SK-N-MC (cell line): Measurements from ENCODE around the gene KCNH4.
"Not testable (repeated sequence)": the region's sequence is repeated elsewhere in the genome, so short reads cannot be mapped to it uniquely, and the experiment has no call there.

Experiments
- DNase-seq: peaks from one replicate; pipeline ENCODE4 v3.0.0-alpha.2; 2011; ENCODE audit warnings: low read depth, low spot score
- H3K27ac ChIP-seq: fragments of 200-600 bp; sonication (generic); 2 replicates; pipeline ENCODE4 v1.5.1; 2016; ENCODE audit warnings: mixed run types
- H3K36me3 ChIP-seq: fragments of 200-600 bp; sonication (generic); 2 replicates; pipeline ENCODE4 v1.6.1; 2017; ENCODE audit warnings: antibody characterized with exemption, low read length, mixed read lengths; ENCODE audit not compliant: insufficient read depth
- H3K4me3 ChIP-seq: fragments of 200-600 bp; sonication (generic); 2 replicates; pipeline ENCODE4 v1.5.1; 2016
- H3K9ac ChIP-seq: fragments of 200-600 bp; sonication (generic); 2 replicates; pipeline ENCODE4 v1.8.0; 2017; ENCODE audit warnings: mixed run types, mixed read lengths; ENCODE audit not compliant: insufficient read length
- H3K9me3 ChIP-seq: fragments of 200-600 bp; sonication (generic); 2 replicates; pipeline ENCODE4 v1.6.1; 2017; ENCODE audit warnings: low read depth, mild to moderate bottlenecking, antibody characterized with exemption, low read length, moderate library complexity, mixed read lengths
- EZH2 ChIP-seq: fragments of 200-600 bp; sonication (generic); IDR thresholded peaks from one replicate; pipeline ENCODE4 v1.6.1; 2017; ENCODE audit warnings: antibody characterized with exemption
- FOXP2 ChIP-seq: optimal IDR thresholded peaks from 2 replicates; pipeline ENCODE3; 2011; ENCODE audit warnings: mild to moderate bottlenecking, moderate library complexity; ENCODE audit not compliant: insufficient read depth; ENCODE audit errors: extremely low read length, control extremely low read depth
- POLR2AphosphoS5 ChIP-seq: IDR thresholded peaks from 2 replicates; pipeline ENCODE4 v1.6.1; 2012; ENCODE audit warnings: mild to moderate bottlenecking, low read depth, low read length, borderline replicate concordance

The KCNH4 gene

DNA sequence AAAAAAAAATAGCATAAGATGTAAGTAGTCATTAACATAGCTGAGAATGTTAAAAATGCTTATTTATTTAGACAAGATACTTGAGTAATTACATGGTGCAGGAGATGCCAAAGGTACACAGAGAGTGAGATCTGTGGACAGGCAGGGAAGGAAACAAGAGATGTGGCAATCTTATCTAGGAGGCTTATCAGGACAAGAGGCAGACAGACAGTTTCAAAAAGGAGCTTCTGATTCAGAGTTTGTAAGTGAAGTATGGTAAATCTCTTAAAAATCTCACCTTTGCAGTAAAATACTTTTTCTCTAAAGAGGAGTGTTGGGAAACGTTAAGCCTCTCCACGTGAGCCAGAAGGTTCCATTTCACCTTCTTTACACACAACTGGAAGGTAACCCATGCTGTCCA is 33.2 kb upstream of the KCNH4 start:
- peaks cover 15% of the 10 kb centered on the region for H3K36me3 ChIP-seq

DNA sequence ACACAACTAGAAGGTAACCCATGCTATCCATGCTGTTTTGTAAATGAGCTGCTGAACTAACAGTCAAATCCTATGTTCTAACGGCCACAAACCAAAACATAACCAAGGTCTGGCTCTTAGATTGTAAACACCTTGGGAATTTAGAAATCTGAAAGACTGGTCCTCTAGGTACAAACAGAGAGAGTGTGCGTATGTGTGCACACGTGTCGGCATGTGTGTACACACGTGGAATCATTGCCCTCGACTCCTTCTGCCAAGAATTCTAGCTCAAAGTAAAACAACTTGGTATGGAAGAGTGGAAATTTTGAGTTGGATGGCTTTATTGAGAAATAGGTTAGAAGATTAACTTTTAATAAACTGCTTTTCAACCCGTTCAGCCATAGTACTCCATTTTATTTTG is 31.4 kb upstream of the KCNH4 start:
- no peak overlapping the region for H3K4me3 ChIP-seq
- H3K27ac ChIP-seq: no peak overlapping the region
- no peak for DNase-seq
- H3K9ac ChIP-seq: no peak overlapping the region
- H3K36me3 ChIP-seq: peaks cover 16% of the 10 kb centered on the region
- H3K9me3 ChIP-seq: no peaks in the 10 kb centered on the region
- TF ChIP-seq EZH2 (no peak), FOXP2 (no peak), POLR2AphosphoS5 (no peak)

More for the DNA sequence above, 33.2 kb upstream of the KCNH4 start:
- TF ChIP-seq EZH2 (no peak), FOXP2 (no peak), POLR2AphosphoS5 (no peak)
- H3K9me3 ChIP-seq: no peaks in the 10 kb centered on the region
- H3K27ac ChIP-seq: no peak overlapping the region
- H3K9ac ChIP-seq: no peak overlapping the region
- DNase-seq: no peak
- no peak overlapping the region for H3K4me3 ChIP-seq

DNA sequence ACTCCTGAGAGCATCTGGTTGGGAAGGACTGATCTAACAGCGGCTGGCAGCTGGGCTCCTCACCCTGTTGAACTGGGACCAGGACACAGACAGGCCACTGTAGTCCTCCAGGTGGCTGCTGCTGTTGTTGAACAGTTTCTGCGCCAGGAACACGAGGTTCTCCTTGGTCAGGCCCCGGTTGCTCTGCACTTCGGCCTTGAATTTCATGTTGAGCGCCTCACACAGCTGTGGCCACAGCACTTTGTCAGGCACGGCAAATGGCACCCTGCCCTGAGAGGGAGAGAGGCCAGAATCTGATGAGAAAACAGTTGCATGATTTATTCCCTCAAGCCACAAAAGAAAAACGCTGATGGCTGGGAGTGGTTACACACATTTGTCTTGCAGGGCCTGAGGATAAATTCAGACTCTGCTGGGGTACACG is 31.0 kb upstream of the KCNH4 start:
- DNase-seq, H3K4me3 ChIP-seq, H3K9me3 ChIP-seq, H3K9ac ChIP-seq, H3K27ac ChIP-seq: not testable (repeated sequence)
- H3K36me3 ChIP-seq: peaks cover 19% of the 10 kb centered on the region

DNA sequence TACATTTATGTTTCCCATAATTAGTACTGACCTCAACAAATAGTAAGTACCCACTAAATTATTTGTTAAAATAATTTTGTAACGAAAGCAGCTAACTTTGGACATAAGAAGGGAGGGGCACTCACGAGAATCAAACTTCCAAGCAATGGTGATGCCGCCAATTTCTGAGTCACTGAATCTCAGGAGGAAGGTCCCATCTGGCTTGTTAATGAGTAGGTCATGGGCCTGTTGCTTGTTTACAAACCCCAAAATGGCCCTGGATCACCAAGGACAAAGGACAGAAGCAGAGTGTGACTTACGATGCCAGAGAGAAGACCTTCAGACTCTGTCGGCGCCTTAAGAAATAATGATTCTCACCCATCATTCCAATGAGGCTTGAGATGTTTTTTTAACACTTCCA is 29.1 kb upstream of the KCNH4 start:
- Histone ChIP-seq H3K9me3 (no peaks in the 10 kb centered on the region), H3K36me3 (peaks cover 19% of the 10 kb centered on the region), H3K27ac (no peak overlapping the region), H3K4me3 (no peak overlapping the region), H3K9ac (no peak overlapping the region)
- no peak for TF ChIP-seq POLR2AphosphoS5
- no peak for TF ChIP-seq FOXP2
- TF ChIP-seq EZH2: no peak
- DNase-seq: no peak

DNA sequence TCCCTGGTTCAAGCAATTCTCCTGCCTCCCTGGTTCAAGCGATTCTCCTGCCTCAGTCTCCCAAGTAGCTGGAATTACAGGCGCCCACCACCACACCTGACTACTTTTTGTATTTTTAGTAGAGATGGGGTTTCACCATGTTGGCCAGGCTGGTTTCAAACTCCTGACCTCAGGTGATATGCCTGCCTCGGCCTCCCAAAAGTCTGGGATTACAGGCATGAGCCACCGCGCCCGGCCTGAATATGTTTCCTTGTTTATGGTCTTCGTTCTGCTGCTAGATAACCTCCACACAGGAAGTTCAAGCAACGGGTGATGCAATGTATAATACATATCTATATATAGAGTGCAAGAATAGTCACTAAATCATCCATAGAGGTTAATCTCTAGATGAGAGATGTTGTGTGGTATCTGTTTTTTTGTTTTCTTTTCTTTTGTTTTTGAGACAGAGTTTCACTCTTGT is 25.2 kb upstream of the KCNH4 start:
- DNase-seq: not testable (repeated sequence)

DNA sequence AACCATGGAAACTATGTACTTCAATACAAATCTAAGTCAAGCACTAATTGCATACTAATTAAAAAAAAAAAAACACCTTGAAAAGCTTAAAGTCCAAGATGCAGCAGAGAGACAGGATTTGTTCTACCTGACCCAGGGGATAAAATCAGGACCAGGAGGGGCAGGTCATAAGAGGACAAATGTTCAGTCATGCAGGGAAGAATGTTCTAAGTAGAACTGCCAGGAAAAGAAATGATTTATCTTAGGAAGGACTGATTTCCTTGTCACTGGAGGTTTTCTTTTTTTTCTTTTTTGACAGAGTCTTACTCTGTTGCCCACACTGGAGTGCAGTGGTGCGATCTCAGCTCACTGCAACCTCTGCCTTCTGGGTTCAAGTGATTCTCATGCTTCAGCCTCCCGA is 22.4 kb upstream of the KCNH4 start:
- 0 out of 2 replicates have a peak, but pooled peaks cover 4% of the 10 kb centered on the region for H3K36me3 ChIP-seq
- TF ChIP-seq FOXP2: no peak
- TF ChIP-seq POLR2AphosphoS5: no peak
- no peak for TF ChIP-seq EZH2
- DNase-seq: no peak
- no peak overlapping the region for H3K27ac ChIP-seq
- H3K9ac ChIP-seq: no peak overlapping the region
- H3K4me3 ChIP-seq: no peak overlapping the region
- no peaks in the 10 kb centered on the region for H3K9me3 ChIP-seq

More for the DNA sequence above, 25.2 kb upstream of the KCNH4 start:
- H3K4me3 ChIP-seq, H3K27ac ChIP-seq, H3K9me3 ChIP-seq, H3K9ac ChIP-seq: not testable (repeated sequence)
- peaks cover 19% of the 10 kb centered on the region for H3K36me3 ChIP-seq

DNA sequence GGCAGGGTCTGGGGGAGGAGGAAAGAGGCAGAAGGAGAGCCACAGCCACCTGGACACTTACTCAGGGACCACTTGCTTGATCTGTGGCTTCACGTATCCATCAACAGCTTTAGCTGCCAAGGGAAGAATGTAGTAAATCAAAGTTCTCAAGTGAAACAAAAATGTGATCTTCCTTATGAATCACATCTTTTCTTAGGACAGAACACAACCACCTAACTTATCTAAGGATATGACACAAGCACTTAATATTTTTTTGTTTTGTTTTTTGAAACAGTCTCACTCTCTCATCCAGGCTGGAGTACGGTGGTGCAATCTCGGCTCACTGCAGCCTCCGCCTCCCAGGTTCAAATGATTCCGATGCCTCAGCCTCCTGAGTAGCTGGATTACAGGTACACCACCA is 21.8 kb upstream of the KCNH4 start:
- Histone ChIP-seq H3K27ac (no peak overlapping the region), H3K9ac (no peak overlapping the region), H3K4me3 (no peak overlapping the region), H3K9me3 (no peaks in the 10 kb centered on the region), H3K36me3 (0 out of 2 replicates have a peak, but pooled peaks cover 4% of the 10 kb centered on the region)
- DNase-seq: no peak
- no peak for TF ChIP-seq EZH2
- no peak for TF ChIP-seq POLR2AphosphoS5
- TF ChIP-seq FOXP2: no peak

DNA sequence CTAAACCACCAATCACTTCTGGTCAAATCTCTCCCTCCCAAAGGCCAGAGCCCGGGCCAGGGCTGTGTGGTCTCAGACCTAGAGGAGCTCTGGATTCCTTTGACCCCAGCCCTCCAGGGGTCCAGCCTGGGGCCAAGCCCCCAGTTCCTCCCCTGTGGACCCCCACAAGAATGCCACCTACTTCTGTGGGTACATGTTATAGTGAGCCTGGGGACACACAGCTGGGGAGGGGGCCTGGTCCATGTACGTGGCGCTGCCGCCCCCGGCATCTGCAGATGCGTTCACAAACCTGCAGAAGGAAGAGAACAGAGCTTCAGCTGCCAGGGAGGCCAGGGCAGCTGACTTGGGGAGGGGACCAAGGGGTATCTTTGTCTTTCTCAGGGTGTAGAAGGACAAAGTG is 21.2 kb upstream of the KCNH4 start:
- DNase-seq: no peak
- H3K36me3 ChIP-seq: 0 out of 2 replicates have a peak, but pooled peaks cover under 1% of the 10 kb centered on the region
- no peak overlapping the region for H3K9ac ChIP-seq
- H3K27ac ChIP-seq: no peak overlapping the region
- H3K4me3 ChIP-seq: no peak overlapping the region
- TF ChIP-seq EZH2 (no peak), FOXP2 (no peak), POLR2AphosphoS5 (no peak)
- no peaks in the 10 kb centered on the region for H3K9me3 ChIP-seq

DNA sequence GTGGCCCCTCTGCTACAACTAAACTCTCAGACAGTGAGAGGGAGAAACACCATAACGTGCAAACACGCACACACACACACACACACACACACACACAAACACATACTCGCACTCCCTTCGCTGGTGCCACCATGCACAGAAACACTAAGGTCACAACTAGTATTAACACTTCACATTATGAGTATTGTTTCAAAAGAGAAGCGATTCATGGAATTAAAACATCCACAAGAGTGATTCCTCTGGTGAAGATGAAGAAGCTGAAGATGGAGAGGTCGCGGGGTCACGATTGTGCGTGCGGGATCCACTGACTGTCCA is 20.5 kb upstream of the KCNH4 start:
- no peaks in the 10 kb centered on the region for H3K9me3 ChIP-seq
- TF ChIP-seq POLR2AphosphoS5 (no peak), EZH2 (no peak), FOXP2 (no peak)
- H3K27ac ChIP-seq: no peak overlapping the region
- no peaks in the 10 kb centered on the region for H3K36me3 ChIP-seq
- no peak for DNase-seq
- H3K9ac ChIP-seq: no peak overlapping the region
- no peak overlapping the region for H3K4me3 ChIP-seq
